Daoy (cell line): ENCODE measurements around the gene TBC1D22A. TPM values are rescaled to one million over a fixed set of nuclear protein-coding genes. Genes with fewer than 3 reads are reported as not detected.

ENCODE experiments used
- DNase-seq: peaks from one replicate; pipeline ENCODE4 v3.0.0-alpha.2; 2015; ENCODE audit warnings: low read depth
- total RNA-seq: library from RNA; depleted of rRNA; stranded (reverse); fragments of >200 nt; shearing (Covaris generic); gene quantifications from 2 replicates; pipeline ENCODE4 v1.2.3, GENCODE V29; 2014; rRNA removed

The TBC1D22A gene
- total RNA-seq, 1 experiment from 2014 or later = 8.7 TPM

DNA sequence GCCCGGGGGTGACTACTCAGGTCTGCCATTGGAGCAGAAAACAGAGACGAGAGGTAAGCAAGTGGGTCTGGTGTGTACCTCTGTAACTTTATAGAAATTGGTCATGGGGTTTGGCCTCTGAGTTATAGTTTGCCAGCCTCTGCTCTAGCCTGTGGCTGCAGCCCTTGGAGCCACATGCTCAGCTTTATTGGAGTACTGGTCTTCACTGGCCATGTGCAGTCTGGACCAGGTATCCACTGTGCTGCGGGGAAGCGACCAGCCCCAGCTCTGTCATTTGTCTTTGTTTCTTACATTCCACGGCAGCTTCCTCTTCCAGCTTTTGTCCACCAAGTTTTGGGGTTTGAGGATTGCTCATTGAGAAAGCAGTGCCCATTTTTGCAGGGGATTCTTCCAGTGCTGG is 453.4 kb downstream of the TBC1D22A start:
- DNase-seq = no peak

DNA sequence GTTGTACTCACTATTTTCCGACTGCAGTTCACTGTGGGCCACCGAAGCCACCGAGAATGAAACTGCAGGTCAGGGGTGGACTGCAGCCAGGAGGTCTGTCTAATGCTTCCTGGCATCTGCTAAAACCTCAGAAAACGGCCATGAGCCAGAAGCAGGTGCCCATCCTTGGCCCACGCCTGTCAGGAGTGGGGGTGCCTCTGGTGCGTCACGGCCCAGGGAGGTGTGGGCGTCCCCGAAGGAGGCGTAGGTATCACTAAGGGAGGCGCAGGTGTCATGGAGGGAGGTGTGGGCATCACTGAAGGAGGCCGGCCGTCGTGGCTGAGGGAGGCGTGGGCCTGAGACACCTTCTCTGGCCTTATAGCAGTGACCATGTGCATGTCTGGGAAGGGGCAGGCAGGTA is 456.2 kb downstream of the TBC1D22A start:
- DNase-seq = no peak

DNA sequence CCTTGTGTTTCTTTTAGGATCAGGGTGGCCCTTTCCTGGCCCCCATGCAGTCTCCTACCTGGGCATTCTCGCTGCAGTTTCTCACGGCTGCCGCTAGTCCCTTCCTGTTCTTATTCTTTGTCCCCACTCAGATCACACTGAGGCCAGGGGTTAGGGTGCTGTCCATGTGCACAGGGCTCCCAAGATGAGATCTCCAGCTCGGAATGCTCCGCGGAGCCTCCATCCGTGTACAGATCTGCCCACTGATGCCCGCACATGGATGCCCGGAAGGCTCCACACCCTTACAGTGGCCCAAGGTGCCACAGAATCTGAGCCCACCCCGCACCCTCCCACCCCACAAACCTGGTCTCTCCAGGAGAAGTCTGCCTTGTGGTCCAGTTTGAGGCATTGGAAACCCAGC is 457.3 kb downstream of the TBC1D22A start:
- DNase-seq = no peak

DNA sequence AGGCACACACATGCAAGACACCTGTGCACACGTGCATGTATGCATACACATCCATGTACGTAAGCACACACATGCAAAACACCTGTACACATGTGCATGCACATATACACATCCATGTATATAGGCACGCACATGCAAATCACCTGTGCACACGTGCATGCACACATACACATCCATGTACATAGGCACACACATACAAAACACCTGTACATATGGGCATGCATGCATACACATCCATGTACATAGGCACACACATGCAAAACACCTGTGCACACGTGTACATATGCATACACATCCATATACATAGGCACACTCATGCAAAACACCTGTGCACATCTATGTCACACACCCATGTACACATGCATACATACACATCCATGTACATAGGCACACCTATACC is 458.3 kb downstream of the TBC1D22A start:
- no peak for DNase-seq

DNA sequence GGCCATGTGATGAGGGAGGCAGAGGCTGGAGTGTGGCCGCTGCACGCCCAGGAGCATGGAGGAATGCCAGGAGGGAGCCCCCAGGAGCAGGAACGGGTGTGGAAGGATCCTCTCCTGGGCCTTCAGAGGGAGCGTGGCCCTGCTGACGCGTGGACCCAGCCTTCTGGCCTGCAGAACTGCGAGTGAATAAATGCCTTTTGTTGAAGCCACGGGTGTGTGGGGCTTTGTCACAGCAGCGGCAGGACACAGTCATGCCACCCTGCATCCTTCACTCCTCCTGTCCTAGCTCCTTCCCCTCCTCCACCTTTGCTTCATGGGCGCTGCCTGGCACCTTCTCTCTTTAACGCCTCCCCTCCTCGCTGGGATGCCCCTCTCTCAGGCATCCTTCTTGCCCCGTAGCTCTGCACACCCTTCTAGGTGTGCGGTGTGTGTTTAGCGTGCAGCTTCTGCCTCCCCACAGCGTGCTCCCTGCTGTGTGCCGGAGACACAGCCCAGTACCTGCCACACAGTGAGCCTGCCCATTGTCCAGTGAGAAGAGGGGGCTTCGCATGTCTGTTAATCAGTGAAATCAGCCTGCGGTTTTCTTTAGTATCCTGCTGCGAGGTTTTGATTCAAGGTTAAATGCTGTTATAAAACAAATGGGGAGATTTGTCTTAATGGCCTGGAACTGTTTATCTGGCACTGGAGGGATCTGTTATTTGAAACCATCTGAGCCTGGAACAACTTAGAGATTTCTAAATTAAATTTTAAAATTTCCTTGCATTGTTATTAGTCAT is 459.6 kb downstream of the TBC1D22A start:
- no peak for DNase-seq

Other genes with a start within 250 kb of the TBC1D22A start
- gene CELSR1, start 225.0 kb upstream of the TBC1D22A start, total RNA-seq = 2.9 and 4.3 TPM in 2 replicates
- 8.3 and 15.4 TPM in 2 replicates for gene GRAMD4, start 142.3 kb upstream of the TBC1D22A start, total RNA-seq
- gene CERK, start 24.4 kb upstream of the TBC1D22A start, total RNA-seq = 34.4 and 37.7 TPM in 2 replicates